ENCODE measurements around the gene GCLM. TPM values are rescaled to one million over a fixed set of nuclear protein-coding genes. Genes with fewer than 3 reads are reported as not detected.

The GCLM gene
- total RNA-seq, 1 experiment from 2014 or later = 26.3 TPM

DNA sequence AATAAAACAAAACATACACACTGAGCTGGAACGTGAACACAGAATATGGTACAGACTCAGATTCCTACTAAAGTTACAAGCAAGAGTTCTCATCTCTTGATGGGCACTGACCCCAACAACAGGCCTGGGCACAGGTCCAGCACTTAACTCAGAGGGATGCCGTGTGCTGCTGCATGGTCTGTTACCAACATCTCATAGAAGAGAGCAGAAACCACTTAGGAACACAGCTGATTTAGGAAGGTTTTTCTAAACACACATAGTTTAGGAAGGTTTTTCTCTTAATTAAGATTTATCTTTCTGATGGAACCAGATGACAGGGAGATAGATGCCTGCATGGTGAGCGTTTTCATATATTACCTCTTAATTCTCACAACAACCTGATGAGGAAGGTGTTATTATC, 1.5 kb downstream of the GCLM start:
- Histone ChIP-seq H3K27me3 (ENCODE audit: low read length) (no peaks in the 10 kb centered on the region), H3K9ac (ENCODE audit: low read length) (peak overlapping the region; percentile 81; the same call in 1 of the 2 replicates), H3F3A (ENCODE audit: low read length, unreplicated experiment) (peaks cover 4% of the 10 kb centered on the region), H3K9me2 (replicated peaks; ENCODE audit: low read length) (no peaks in the 10 kb centered on the region), H2AFZ (ENCODE audit: low read length) (no peak overlapping the region), H3K4me1 (ENCODE audit: insufficient read depth, low read length) (peaks cover 36% of the 10 kb centered on the region), H3K27ac (ENCODE audit: low read length) (no peak overlapping the region), H3K9me3 (ENCODE audit: low read length) (no peaks in the 10 kb centered on the region), H4K20me1 (ENCODE audit: low read length) (peaks cover 51% of the 10 kb centered on the region), H3K36me3 (ENCODE audit: low read depth, low read length) (peaks cover 13% of the 10 kb centered on the region), H3K4me2 (ENCODE audit: low read length) (peak overlapping the region; percentile 86), H3K79me2 (ENCODE audit: low read length) (peaks cover 61% of the 10 kb centered on the region), H3K4me3 (ENCODE audit: low read length) (peak overlapping the region; percentile 85)
- intact Hi-C loops (cut with micrococcal nuclease) = loop anchor here (5.0 kb wide), 1 partner anchor 120 kb away; no protein-coding TSS in a partner anchor
- TF ChIP-seq EZH2 (IDR thresholded peaks at IDR 0.05; ENCODE audit: low read length, unreplicated experiment) (no peak), EZH2phosphoT487 (IDR thresholded peaks at IDR 0.05; ENCODE audit: borderline replicate concordance, low read length) (no peak), CTCF (conservative IDR thresholded peaks at IDR 0.05; ENCODE audit: low read depth, low read length) (no peak)
- BruUV-seq (replicated peaks) = no TSS peak
- ChIA-PET POLR2A (ENCODE audit: unreplicated experiment) (no interaction called here), CTCF (no interaction called here)
- DNase-seq (peak; percentile 54), ATAC-seq (no peak)

GRCh38 chr1:93906480-93906879, 2.8 kb downstream of the GCLM start:
- POLR2A ChIA-PET (ENCODE audit: unreplicated experiment) = no interaction called here
- no peaks in the 10 kb centered on the region for H3K9me3 ChIP-seq (ENCODE audit: low read length)
- no peak overlapping the region for H2AFZ ChIP-seq (ENCODE audit: low read length)
- H3K9me2 ChIP-seq (replicated peaks; ENCODE audit: low read length) = no peaks in the 10 kb centered on the region
- peaks cover 69% of the 10 kb centered on the region for H3K79me2 ChIP-seq (ENCODE audit: low read length)
- intact Hi-C loops (cut with micrococcal nuclease) = loop anchor here (5.0 kb wide), 1 partner anchor 121 kb away; no protein-coding TSS in a partner anchor
- peak overlapping the region; percentile 86 for H3K4me2 ChIP-seq (ENCODE audit: low read length)
- peaks cover 53% of the 10 kb centered on the region for H4K20me1 ChIP-seq (ENCODE audit: low read length)
- no peak overlapping the region for H3K9ac ChIP-seq (ENCODE audit: low read length)
- no peak for TF ChIP-seq EZH2 (IDR thresholded peaks at IDR 0.05; ENCODE audit: low read length, unreplicated experiment)
- no peak for TF ChIP-seq CTCF (conservative IDR thresholded peaks at IDR 0.05; ENCODE audit: low read depth, low read length)
- no peak for TF ChIP-seq EZH2phosphoT487 (IDR thresholded peaks at IDR 0.05; ENCODE audit: borderline replicate concordance, low read length)
- H3K36me3 ChIP-seq (ENCODE audit: low read depth, low read length) = peaks cover 16% of the 10 kb centered on the region
- peaks cover 36% of the 10 kb centered on the region for H3K4me1 ChIP-seq (ENCODE audit: insufficient read depth, low read length)
- no TSS peak for BruUV-seq (replicated peaks)
- no peak overlapping the region for H3K27ac ChIP-seq (ENCODE audit: low read length)
- H3F3A ChIP-seq (ENCODE audit: low read length, unreplicated experiment) = peaks cover 4% of the 10 kb centered on the region
- CTCF ChIA-PET = no interaction called here
- ATAC-seq (no peak), DNase-seq (no peak)
- no peaks in the 10 kb centered on the region for H3K27me3 ChIP-seq (ENCODE audit: low read length)
- peak overlapping the region; percentile 85 for H3K4me3 ChIP-seq (ENCODE audit: low read length)

GRCh38 chr1:93905734-93906133, 3.5 kb downstream of the GCLM start:
- no peak for TF ChIP-seq EZH2phosphoT487 (IDR thresholded peaks at IDR 0.05; ENCODE audit: borderline replicate concordance, low read length)
- TF ChIP-seq EZH2 (IDR thresholded peaks at IDR 0.05; ENCODE audit: low read length, unreplicated experiment) = no peak
- TF ChIP-seq CTCF (conservative IDR thresholded peaks at IDR 0.05; ENCODE audit: low read depth, low read length) = no peak
- Histone ChIP-seq H3K4me1 (ENCODE audit: insufficient read depth, low read length) (peaks cover 36% of the 10 kb centered on the region), H3K4me2 (ENCODE audit: low read length) (peak overlapping the region; percentile 86), H3K9me3 (ENCODE audit: low read length) (no peaks in the 10 kb centered on the region), H3K27ac (ENCODE audit: low read length) (no peak overlapping the region), H3K9ac (ENCODE audit: low read length) (no peak overlapping the region), H2AFZ (ENCODE audit: low read length) (no peak overlapping the region), H3K27me3 (ENCODE audit: low read length) (no peaks in the 10 kb centered on the region), H3F3A (ENCODE audit: low read length, unreplicated experiment) (peaks cover 4% of the 10 kb centered on the region), H3K36me3 (ENCODE audit: low read depth, low read length) (peaks cover 23% of the 10 kb centered on the region), H3K4me3 (ENCODE audit: low read length) (peak overlapping the region; percentile 85), H3K9me2 (replicated peaks; ENCODE audit: low read length) (no peaks in the 10 kb centered on the region), H3K79me2 (ENCODE audit: low read length) (peaks cover 77% of the 10 kb centered on the region), H4K20me1 (ENCODE audit: low read length) (peaks cover 53% of the 10 kb centered on the region)
- intact Hi-C loops (cut with micrococcal nuclease) = loop anchor here (5.0 kb wide), 1 partner anchor 122 kb away; no protein-coding TSS in a partner anchor
- POLR2A ChIA-PET (ENCODE audit: unreplicated experiment) = no interaction called here
- no TSS peak for BruUV-seq (replicated peaks)
- DNase-seq (no peak), ATAC-seq (no peak)
- CTCF ChIA-PET = no interaction called here
